Hindlimb muscle (tissue), 1 donor: Measurements from ENCODE around the gene MLKL. TPM values are rescaled to one million over a fixed set of nuclear protein-coding genes. Genes with fewer than 3 reads are reported as not detected.

Source experiments
- DNase-seq: peaks from one replicate; pipeline ENCODE4 v3.0.0-alpha.2; 2013
- polyA plus RNA-seq: library from polyadenylated mRNA; unstranded; fragments of 120-200 nt; gene quantifications from one replicate; pipeline ENCODE4 v1.2.1, GENCODE V29; 2013; ENCODE audit not compliant: insufficient read length

The MLKL gene
- 4.6 TPM for polyA plus RNA-seq

- peak; percentile 32 for DNase-seq
These were observed at the start of gene MLKL for GRCh38 chr16:74700438-74701225. MLKL (minus strand) TSS chr16:74700862; CDS start chr16:74695757, 5,105 bp downstream.

GRCh38 chr16:74749291-74750055 is 48.8 kb upstream of the MLKL start:
- no peak for DNase-seq

GRCh38 chr16:74748616-74749026 is 48.0 kb upstream of the MLKL start:
- no peak for DNase-seq

GRCh38 chr16:74747716-74748615 is 47.3 kb upstream of the MLKL start:
- DNase-seq, result no peak

- DNase-seq, result no peak
These were observed 45.3 kb upstream of the MLKL start for GRCh38 chr16:74745926-74746325.

- no peak for DNase-seq
These were observed 44.5 kb upstream of the MLKL start for GRCh38 chr16:74745109-74745615.

GRCh38 chr16:74744566-74744965 is 43.9 kb upstream of the MLKL start:
- DNase-seq, result no peak

- no peak for DNase-seq
These were observed 43.1 kb upstream of the MLKL start for GRCh38 chr16:74743668-74744299.

- no peak for DNase-seq
These were observed 42.5 kb upstream of the MLKL start for GRCh38 chr16:74743045-74743667.

GRCh38 chr16:74742051-74742481 is 41.4 kb upstream of the MLKL start:
- DNase-seq, result no peak

GRCh38 chr16:74740795-74741304 is 40.2 kb upstream of the MLKL start:
- no peak for DNase-seq

- no peak for DNase-seq
These were observed 38.6 kb upstream of the MLKL start for GRCh38 chr16:74739275-74739674.

GRCh38 chr16:74738816-74739215 is 38.2 kb upstream of the MLKL start:
- DNase-seq, result no peak

GRCh38 chr16:74738113-74738541 is 37.5 kb upstream of the MLKL start:
- DNase-seq, result no peak

- DNase-seq, result no peak
These were observed 36.9 kb upstream of the MLKL start for GRCh38 chr16:74737521-74737920.

- no peak for DNase-seq
These were observed 36.0 kb upstream of the MLKL start for GRCh38 chr16:74736531-74737157.

- DNase-seq, result no peak
These were observed 34.9 kb upstream of the MLKL start for GRCh38 chr16:74735554-74735953.

GRCh38 chr16:74735162-74735452 is 34.4 kb upstream of the MLKL start:
- DNase-seq, result no peak

GRCh38 chr16:74734361-74735161 is 33.9 kb upstream of the MLKL start:
- no peak for DNase-seq
